Ectodermal cell (in vitro differentiated cells): ENCODE data around the gene DUSP10.

ENCODE experiments used
- H3K27ac ChIP-seq: 2 replicates; pipeline ENCODE4 v1.7.0; 2013; ENCODE audit warnings: mild to moderate bottlenecking, low read depth, low read length; ENCODE audit not compliant: insufficient read depth, poor library complexity, severe bottlenecking
- H3K27me3 ChIP-seq: 2 replicates; pipeline ENCODE4 v1.7.0; 2013; ENCODE audit warnings: mild to moderate bottlenecking, low read length; ENCODE audit not compliant: insufficient read depth, control insufficient read depth, poor library complexity, severe bottlenecking
- H3K36me3 ChIP-seq: one replicate; pipeline ENCODE4 v1.7.0; 2013; ENCODE audit warnings: low read length; ENCODE audit not compliant: control insufficient read depth, insufficient read depth
- H3K4me1 ChIP-seq: one replicate; pipeline ENCODE4 v1.7.0; 2013; ENCODE audit warnings: low read length; ENCODE audit not compliant: control insufficient read depth, insufficient read depth
- H3K4me3 ChIP-seq: 2 replicates; pipeline ENCODE4 v1.7.0; 2013; ENCODE audit warnings: low read depth, low read length, control low read depth; ENCODE audit not compliant: insufficient read depth
- H3K9me3 ChIP-seq: 2 replicates; pipeline ENCODE4 v1.7.0; 2013; ENCODE audit warnings: mild to moderate bottlenecking, low read length, moderate library complexity; ENCODE audit not compliant: control insufficient read depth
- WGBS, 2 experiments: methylation state at CpG; one replicate each; pipeline ENCODE4 v1.1.7; 2013; ENCODE audit warnings: missing lambda C conversion rate in 2 of 2; 5-methylcytosine and 5-hydroxymethylcytosine counted together

The DUSP10 gene

GRCh38 chr1:221723018-221723847 lies 18.7 kb downstream of the DUSP10 start:
- Histone ChIP-seq H3K4me1 (no peaks in the 10 kb centered on the region), H3K27me3 (no peaks in the 10 kb centered on the region)

GRCh38 chr1:221722254-221723017 lies 19.5 kb downstream of the DUSP10 start:
- H3K4me1 ChIP-seq = peaks cover 2% of the 10 kb centered on the region
- H3K4me3 ChIP-seq = no peak overlapping the region
- no peak overlapping the region for H3K27ac ChIP-seq
- no peaks in the 10 kb centered on the region for H3K36me3 ChIP-seq
- WGBS, 2 experiments = 80 to 93% methylated on average over 3 of the region's 3 CpGs
- no peaks in the 10 kb centered on the region for H3K9me3 ChIP-seq
- no peaks in the 10 kb centered on the region for H3K27me3 ChIP-seq

More at GRCh38 chr1:221723018-221723847, 18.7 kb downstream of the DUSP10 start:
- Histone ChIP-seq H3K27ac (no peak overlapping the region), H3K4me3 (no peak overlapping the region), H3K36me3 (no peaks in the 10 kb centered on the region), H3K9me3 (no peaks in the 10 kb centered on the region)
- 87 to 97% methylated on average over 1 of the region's 1 CpG for WGBS, 2 experiments

- Histone ChIP-seq H3K27ac (no peak overlapping the region), H3K4me1 (peaks cover 7% of the 10 kb centered on the region), H3K27me3 (no peaks in the 10 kb centered on the region), H3K4me3 (no peak overlapping the region), H3K36me3 (no peaks in the 10 kb centered on the region), H3K9me3 (no peaks in the 10 kb centered on the region)
- 100% methylated on average over 2 of the region's 2 CpGs; no CpG with 5 or more reads in 1 of the 2 experiments for WGBS, 2 experiments
Measured at GRCh38 chr1:221720545-221720944, 21.3 kb downstream of the DUSP10 start.

GRCh38 chr1:221719987-221720386 lies 21.9 kb downstream of the DUSP10 start:
- H3K36me3 ChIP-seq = no peaks in the 10 kb centered on the region
- no peaks in the 10 kb centered on the region for H3K27me3 ChIP-seq
- H3K27ac ChIP-seq = no peak overlapping the region
- no peaks in the 10 kb centered on the region for H3K9me3 ChIP-seq
- WGBS, 2 experiments = 100% methylated on average over 1 to 2 of the region's 2 CpGs
- peaks cover 7% of the 10 kb centered on the region for H3K4me1 ChIP-seq
- H3K4me3 ChIP-seq = no peak overlapping the region

GRCh38 chr1:221719278-221719597 lies 22.7 kb downstream of the DUSP10 start:
- Histone ChIP-seq H3K27me3 (no peaks in the 10 kb centered on the region), H3K4me3 (no peak overlapping the region), H3K36me3 (no peaks in the 10 kb centered on the region), H3K27ac (no peak overlapping the region), H3K4me1 (peaks cover 7% of the 10 kb centered on the region), H3K9me3 (no peaks in the 10 kb centered on the region)
- 88 to 100% methylated on average over 1 of the region's 1 CpG for WGBS, 2 experiments

- H3K27ac ChIP-seq = no peak overlapping the region
- no peaks in the 10 kb centered on the region for H3K9me3 ChIP-seq
- H3K4me3 ChIP-seq = no peak overlapping the region
- WGBS, 2 experiments = 83 to 84% methylated on average over 5 of the region's 5 CpGs
- peaks cover 7% of the 10 kb centered on the region for H3K4me1 ChIP-seq
- no peaks in the 10 kb centered on the region for H3K36me3 ChIP-seq
- H3K27me3 ChIP-seq = no peaks in the 10 kb centered on the region
Measured at GRCh38 chr1:221718381-221719277, 23.3 kb downstream of the DUSP10 start.

- 35% methylated on average over 2 of the region's 2 CpGs; no CpG with 5 or more reads in 1 of the 2 experiments for WGBS, 2 experiments
- peaks cover 7% of the 10 kb centered on the region for H3K4me1 ChIP-seq
Measured at GRCh38 chr1:221717485-221717853, 24.4 kb downstream of the DUSP10 start.

GRCh38 chr1:221716713-221717484 lies 25.0 kb downstream of the DUSP10 start:
- H3K36me3 ChIP-seq = no peaks in the 10 kb centered on the region
- H3K4me1 ChIP-seq = peaks cover 7% of the 10 kb centered on the region
- no peaks in the 10 kb centered on the region for H3K9me3 ChIP-seq
- H3K4me3 ChIP-seq = no peak overlapping the region
- 80 to 86% methylated on average over 6 to 7 of the region's 7 CpGs for WGBS, 2 experiments
- no peaks in the 10 kb centered on the region for H3K27me3 ChIP-seq
- H3K27ac ChIP-seq = no peak overlapping the region

More at GRCh38 chr1:221717485-221717853, 24.4 kb downstream of the DUSP10 start:
- H3K36me3 ChIP-seq = no peaks in the 10 kb centered on the region
- no peak overlapping the region for H3K27ac ChIP-seq
- H3K4me3 ChIP-seq = no peak overlapping the region
- H3K9me3 ChIP-seq = no peaks in the 10 kb centered on the region
- no peaks in the 10 kb centered on the region for H3K27me3 ChIP-seq

- no peaks in the 10 kb centered on the region for H3K27me3 ChIP-seq
- no peak overlapping the region for H3K4me3 ChIP-seq
- no peak overlapping the region for H3K27ac ChIP-seq
- no peaks in the 10 kb centered on the region for H3K36me3 ChIP-seq
- 25% methylated on average over 2 of the region's 2 CpGs; no CpG with 5 or more reads in 1 of the 2 experiments for WGBS, 2 experiments
- H3K4me1 ChIP-seq = peaks cover 7% of the 10 kb centered on the region
- H3K9me3 ChIP-seq = no peaks in the 10 kb centered on the region
Measured at GRCh38 chr1:221715321-221716169, 26.3 kb downstream of the DUSP10 start.
